Measurements from ENCODE around the gene PROK1.

- TF ChIP-seq CTCF (IDR thresholded peaks at IDR 0.05; ENCODE audit: low read depth, low read length) (no peak), POLR2A (IDR thresholded peaks at IDR 0.05; ENCODE audit: extremely low read depth, insufficient read length) (no peak), MAX (IDR thresholded peaks at IDR 0.05; ENCODE audit: low read depth, low read length) (no peak), MYC (IDR thresholded peaks at IDR 0.05; ENCODE audit: low read depth, low read length) (no peak)
These were observed 23.5 kb downstream of the PROK1 start for GRCh38 chr1:110474444-110474843.
